Measurements from ENCODE around the gene FHL1. TPM values are rescaled to one million over a fixed set of nuclear protein-coding genes. Genes with fewer than 3 reads are reported as not detected.

Gene FHL1
- total RNA-seq, 1 donor from 2014 or later, result 37.3 TPM

DNA sequence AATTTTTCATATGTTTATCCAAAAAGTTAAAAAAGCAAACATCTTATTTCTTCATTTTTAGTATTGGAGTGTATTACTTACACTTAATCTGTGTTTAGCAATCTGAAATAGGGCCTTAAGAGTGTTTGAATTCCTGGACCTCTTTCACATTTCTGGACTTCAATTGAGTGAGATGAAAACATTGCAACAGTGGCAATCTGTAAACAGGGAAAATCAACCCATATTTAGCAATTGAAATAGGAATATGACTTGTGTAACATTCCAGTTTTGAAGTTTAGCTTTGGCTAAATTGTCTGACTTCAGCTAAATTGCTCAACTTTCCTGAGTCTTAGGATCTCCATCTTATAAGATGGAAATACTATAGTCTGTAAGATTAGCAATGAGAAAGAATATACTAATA lies 34.6 kb upstream of the FHL1 start:
- DNase-seq (ENCODE audit: low read depth), result no peak
- Histone ChIP-seq H3K36me3 (ENCODE audit: control insufficient read depth, insufficient read depth, low read length) (no peaks in the 10 kb centered on the region), H3K4me3 (ENCODE audit: low read depth, low read length) (no peak overlapping the region), H3K27me3 (ENCODE audit: control insufficient read depth, insufficient read depth, low read length) (no peaks in the 10 kb centered on the region)
- TF ChIP-seq, protein P1, sequence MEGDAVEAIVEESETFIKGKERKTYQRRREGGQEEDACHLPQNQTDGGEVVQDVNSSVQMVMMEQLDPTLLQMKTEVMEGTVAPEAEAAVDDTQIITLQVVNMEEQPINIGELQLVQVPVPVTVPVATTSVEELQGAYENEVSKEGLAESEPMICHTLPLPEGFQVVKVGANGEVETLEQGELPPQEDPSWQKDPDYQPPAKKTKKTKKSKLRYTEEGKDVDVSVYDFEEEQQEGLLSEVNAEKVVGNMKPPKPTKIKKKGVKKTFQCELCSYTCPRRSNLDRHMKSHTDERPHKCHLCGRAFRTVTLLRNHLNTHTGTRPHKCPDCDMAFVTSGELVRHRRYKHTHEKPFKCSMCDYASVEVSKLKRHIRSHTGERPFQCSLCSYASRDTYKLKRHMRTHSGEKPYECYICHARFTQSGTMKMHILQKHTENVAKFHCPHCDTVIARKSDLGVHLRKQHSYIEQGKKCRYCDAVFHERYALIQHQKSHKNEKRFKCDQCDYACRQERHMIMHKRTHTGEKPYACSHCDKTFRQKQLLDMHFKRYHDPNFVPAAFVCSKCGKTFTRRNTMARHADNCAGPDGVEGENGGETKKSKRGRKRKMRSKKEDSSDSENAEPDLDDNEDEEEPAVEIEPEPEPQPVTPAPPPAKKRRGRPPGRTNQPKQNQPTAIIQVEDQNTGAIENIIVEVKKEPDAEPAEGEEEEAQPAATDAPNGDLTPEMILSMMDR (IDR thresholded peaks at IDR 0.05; ENCODE audit: insufficient read depth, low read length, poor library complexity, severe bottlenecking), result no peak

GRCh38 chrX:136115126-136115903 lies 32.0 kb upstream of the FHL1 start:
- DNase-seq (ENCODE audit: low read depth), result no peak
- Histone ChIP-seq H3K36me3 (ENCODE audit: control insufficient read depth, insufficient read depth, low read length) (no peaks in the 10 kb centered on the region), H3K27me3 (ENCODE audit: control insufficient read depth, insufficient read depth, low read length) (no peaks in the 10 kb centered on the region), H3K4me3 (ENCODE audit: low read depth, low read length) (no peak overlapping the region)
- TF ChIP-seq, protein P1 (IDR thresholded peaks at IDR 0.05; ENCODE audit: insufficient read depth, low read length, poor library complexity, severe bottlenecking), result no peak

- TF ChIP-seq, protein P1 (IDR thresholded peaks at IDR 0.05; ENCODE audit: insufficient read depth, low read length, poor library complexity, severe bottlenecking), result no peak
- H3K4me3 ChIP-seq (ENCODE audit: low read depth, low read length), result no peak overlapping the region
- no peak for DNase-seq (ENCODE audit: low read depth)
- H3K36me3 ChIP-seq (ENCODE audit: control insufficient read depth, insufficient read depth, low read length), result no peaks in the 10 kb centered on the region
- no peaks in the 10 kb centered on the region for H3K27me3 ChIP-seq (ENCODE audit: control insufficient read depth, insufficient read depth, low read length)
These were observed 31.4 kb upstream of the FHL1 start for GRCh38 chrX:136115904-136116297.

DNA sequence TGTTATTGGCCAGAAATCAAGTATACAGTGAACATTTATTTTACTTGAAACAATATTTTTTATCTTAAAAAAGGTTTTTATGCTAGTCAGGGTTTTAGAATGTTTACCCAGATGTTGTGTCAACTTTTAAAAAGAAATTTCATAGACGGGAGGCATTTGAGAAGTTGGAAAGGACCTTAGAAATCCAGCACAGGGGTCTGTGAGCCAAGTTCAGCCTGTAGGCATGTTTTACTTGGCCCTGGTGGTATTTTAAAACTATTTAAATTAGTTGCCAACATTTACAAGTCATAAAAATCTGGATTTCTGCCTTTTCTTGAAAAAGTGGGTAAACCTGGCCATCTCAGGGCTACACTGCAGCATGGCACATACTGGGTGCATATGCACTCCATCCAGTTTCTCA lies 25.5 kb upstream of the FHL1 start:
- Histone ChIP-seq H3K4me3 (ENCODE audit: low read depth, low read length) (no peak overlapping the region), H3K27me3 (ENCODE audit: control insufficient read depth, insufficient read depth, low read length) (no peaks in the 10 kb centered on the region), H3K36me3 (ENCODE audit: control insufficient read depth, insufficient read depth, low read length) (no peaks in the 10 kb centered on the region)
- TF ChIP-seq, protein P1 (IDR thresholded peaks at IDR 0.05; ENCODE audit: insufficient read depth, low read length, poor library complexity, severe bottlenecking), result no peak
- DNase-seq (ENCODE audit: low read depth), result no peak

DNA sequence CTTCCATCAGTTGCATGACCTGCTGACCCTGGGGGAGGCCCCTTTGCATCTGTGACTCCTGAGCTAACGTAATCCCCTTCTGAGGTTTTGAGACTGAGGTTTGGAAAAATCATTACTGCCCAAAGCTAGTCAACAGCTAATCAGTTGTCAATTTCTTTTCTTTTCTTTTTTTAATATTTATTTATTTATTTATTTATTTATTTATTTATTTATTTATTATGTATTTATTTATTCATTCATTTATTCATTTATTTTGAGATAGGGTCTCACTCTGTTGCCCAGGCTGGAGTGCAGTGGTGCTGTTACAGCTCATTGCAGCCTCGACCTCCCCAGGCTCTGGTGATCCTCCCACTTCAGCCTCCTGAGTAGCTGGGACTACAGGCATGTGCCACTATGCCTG lies 25.1 kb upstream of the FHL1 start:
- TF ChIP-seq, protein P1 (IDR thresholded peaks at IDR 0.05; ENCODE audit: insufficient read depth, low read length, poor library complexity, severe bottlenecking), result no peak
- no peaks in the 10 kb centered on the region for H3K27me3 ChIP-seq (ENCODE audit: control insufficient read depth, insufficient read depth, low read length)
- DNase-seq (ENCODE audit: low read depth), result no peak
- H3K4me3 ChIP-seq (ENCODE audit: low read depth, low read length), result no peak overlapping the region
- no peaks in the 10 kb centered on the region for H3K36me3 ChIP-seq (ENCODE audit: control insufficient read depth, insufficient read depth, low read length)

GRCh38 chrX:136125106-136125505 lies 22.2 kb upstream of the FHL1 start:
- TF ChIP-seq, protein P1 (IDR thresholded peaks at IDR 0.05; ENCODE audit: insufficient read depth, low read length, poor library complexity, severe bottlenecking), result no peak

More at GRCh38 chrX:136125106-136125505, 22.2 kb upstream of the FHL1 start:
- no peaks in the 10 kb centered on the region for H3K36me3 ChIP-seq (ENCODE audit: control insufficient read depth, insufficient read depth, low read length)
- no peaks in the 10 kb centered on the region for H3K27me3 ChIP-seq (ENCODE audit: control insufficient read depth, insufficient read depth, low read length)
- H3K4me3 ChIP-seq (ENCODE audit: low read depth, low read length), result no peak overlapping the region
- DNase-seq (ENCODE audit: low read depth), result no peak

Measured in kidney epithelial cell (primary cell).